GM12878 (cell line): ENCODE data around the gene AKAP13. TPM values are rescaled to one million over a fixed set of nuclear protein-coding genes. Genes with fewer than 3 reads are reported as not detected.

Experiments used
- BCL3 ChIP-seq: IDR thresholded peaks from 2 replicates; pipeline ENCODE4 v1.6.1; 2011; ENCODE audit warnings: borderline replicate concordance, low read depth, mild to moderate bottlenecking, moderate library complexity, low read length; ENCODE audit not compliant: insufficient read depth, poor library complexity, severe bottlenecking
- BMI1 ChIP-seq: fragments of 450-650 bp; IDR thresholded peaks from 2 replicates; pipeline ENCODE4 v1.6.1; 2016; ENCODE audit warnings: mild to moderate bottlenecking, moderate library complexity, borderline replicate concordance
- E4F1 ChIP-seq: fragments of 450-650 bp; IDR thresholded peaks from 2 replicates; pipeline ENCODE4 v1.6.1; 2018; ENCODE audit warnings: borderline replicate concordance, mild to moderate bottlenecking; ENCODE audit not compliant: partially characterized antibody
- EGR1 ChIP-seq, 2 experiments: IDR thresholded peaks; 1 replicate in 1 of 2; 2 replicates in 1 of 2; pipeline ENCODE4 v1.6.1; 2011 to 2012; ENCODE audit warnings: low read depth in 2 of 2, low read length in 2 of 2, borderline replicate concordance in 1 of 2, mild to moderate bottlenecking in 1 of 2, moderate library complexity in 1 of 2
- HDAC6 ChIP-seq: fragments of 200-600 bp; sonication (generic); IDR thresholded peaks from one replicate; pipeline ENCODE4 v1.8.0; 2017; ENCODE audit warnings: antibody characterized with exemption; ENCODE audit not compliant: unreplicated experiment
- NR2C1 ChIP-seq: fragments of 450-650 bp; IDR thresholded peaks from 2 replicates; pipeline ENCODE4 v1.6.1; 2017; ENCODE audit warnings: antibody characterized with exemption, mild to moderate bottlenecking, moderate library complexity
- PAX5 ChIP-seq: IDR thresholded peaks from 2 replicates; pipeline ENCODE4 v1.6.1; 2011; ENCODE audit warnings: low read depth, low read length, borderline replicate concordance
- PAX8 ChIP-seq: fragments of 450-650 bp; IDR thresholded peaks from 2 replicates; pipeline ENCODE4 v1.6.1; 2017; ENCODE audit warnings: mild to moderate bottlenecking, moderate library complexity
- RCOR1 ChIP-seq: conservative IDR thresholded peaks from 2 replicates; pipeline ENCODE4 v1.6.1; 2012; ENCODE audit warnings: low read depth, low read length, improper control_type of control experiment
- REST ChIP-seq: IDR thresholded peaks from 2 replicates; pipeline ENCODE4 v1.6.1; 2012; ENCODE audit warnings: mild to moderate bottlenecking, low read depth, low read length
- SP1 ChIP-seq: IDR thresholded peaks from one replicate; pipeline ENCODE4 v1.6.1; 2011; ENCODE audit warnings: low read depth, low read length
- SRF ChIP-seq, 2 experiments: IDR thresholded peaks; 2 replicates each; pipeline ENCODE4 v1.6.1; 2011; ENCODE audit warnings: low read depth in 2 of 2, low read length in 2 of 2, mild to moderate bottlenecking in 1 of 2, moderate library complexity in 1 of 2
- SUPT20H ChIP-seq: IDR thresholded peaks from 2 replicates; pipeline ENCODE4 v1.6.1; 2011; ENCODE audit warnings: low read depth, mild to moderate bottlenecking, low read length, moderate library complexity, borderline replicate concordance; ENCODE audit not compliant: control insufficient read depth
- TARDBP ChIP-seq: IDR thresholded peaks from 2 replicates; pipeline ENCODE4 v1.6.1; 2016; ENCODE audit warnings: borderline replicate concordance
- TCF7 ChIP-seq: IDR thresholded peaks from 2 replicates; pipeline ENCODE4 v1.6.1; 2014; ENCODE audit warnings: antibody characterized with exemption, borderline replicate concordance
- WRNIP1 ChIP-seq: IDR thresholded peaks from 2 replicates; pipeline ENCODE4 v1.6.1; 2011; ENCODE audit warnings: low read depth, low read length, improper control_type of control experiment, borderline replicate concordance
- ZBTB11 ChIP-seq: fragments of 450-650 bp; formaldehyde crosslinking; IDR thresholded peaks from 2 replicates; pipeline ENCODE4 v1.5.0; 2022; ENCODE audit warnings: mild to moderate bottlenecking, missing genetic modification characterization
- ZNF274 ChIP-seq: IDR thresholded peaks from one replicate; pipeline ENCODE4 v1.8.0; 2011; ENCODE audit not compliant: insufficient read length, insufficient read depth
- ZSCAN29 ChIP-seq: fragments of 450-650 bp; IDR thresholded peaks from 2 replicates; pipeline ENCODE4 v1.6.1; 2017; ENCODE audit warnings: mild to moderate bottlenecking, moderate library complexity
- polyA plus RNA-seq, 11 experiments: library from polyadenylated mRNA; depleted of rRNA in 4 of 11; unstranded in 6 of 11; stranded (reverse) in 5 of 11; fragments of >200 nt; fragmentation: Nextera tagmentation in 4 of 11; fragmentation: Illumina TruSeq in 1 of 11; extraction: Ambion mirVana in 4 of 11; extraction: Trizol in 1 of 11; gene quantifications; 1 replicate in 1 of 11; 2 replicates in 10 of 11; pipeline versions ENCODE4 v1.2.1 to v1.2.3, GENCODE V29; 2011 to 2016; ENCODE audit warnings: inconsistent platforms in 2 of 11, missing spikeins in 2 of 11, low read depth in 1 of 11
- total RNA-seq, 4 experiments: library from RNA; depleted of rRNA in 3 of 4; stranded (reverse); fragments of >200 nt in 3 of 4; fragmentation: Illumina TruSeq in 1 of 4; extraction: Trizol in 1 of 4; gene quantifications; 2 replicates each; pipeline versions ENCODE4 v1.2.1 to v1.2.3, GENCODE V29; 2013 to 2021

Gene AKAP13
- total and polyA plus RNA-seq, 10 of the 15 experiments (the other 5 are each of a cell fraction or from before 2014, with no cell fraction given), result 14.4 to 74.9 (median 55.1) TPM

GRCh38 chr15:85706779-85707518 lies 326.5 kb downstream of the AKAP13 start (continued):
- 0 out of 2 replicates have a peak, but pooled peaks have one; percentile 25 for TF ChIP-seq NR2C1
- TF ChIP-seq ZNF274, result no peak
- no peak for TF ChIP-seq SUPT20H
- TF ChIP-seq TARDBP, result no peak
- TF ChIP-seq SP1, result peak; percentile 8
- TF ChIP-seq HDAC6, result no peak
- TF ChIP-seq TCF7, result no peak
- TF ChIP-seq WRNIP1, result no peak
- no peak for TF ChIP-seq REST
- no peak for TF ChIP-seq PAX8
- no peak for TF ChIP-seq EGR1 (IDR thresholded peaks at IDR 0.05; ENCODE audit: borderline replicate concordance in 1 of 2, low read depth in 2 of 2, low read length in 2 of 2)
- no peak for TF ChIP-seq ZBTB11 (CRISPR knock-in tag)
- TF ChIP-seq PAX5, result peak; percentile 67; the same call in 1 of the 2 replicates
- no peak for TF ChIP-seq E4F1
- TF ChIP-seq RCOR1, result no peak
- TF ChIP-seq BCL3, result peak; percentile 15
- 0 out of 4 replicates have a peak, but pooled peaks of 1 of the 2 experiments have one; percentile 1 for TF ChIP-seq SRF (IDR thresholded peaks at IDR 0.05; ENCODE audit: low read depth in 2 of 2, low read length in 2 of 2)
- no peak for TF ChIP-seq ZSCAN29
- no peak for TF ChIP-seq BMI1
